Endothelial cell of umbilical vein (primary cell): ENCODE data around the gene FAM111B. TPM values are rescaled to one million over a fixed set of nuclear protein-coding genes. Genes with fewer than 3 reads are reported as not detected.

ENCODE experiments used
- BruUV-seq: library from RNA; stranded (reverse); fragments of 400-500 nt; replicated peaks from 2 replicates; lab custom pipeline; 2021; lab: Mats Ljungman, UMichigan
- CTCF ChIA-PET: fragments of 300-600, 350-600 bp; sonication (Branson Sonifier 250); formaldehyde crosslinking; loops from one replicate; lab custom pipeline; 2021; ENCODE audit warnings: antibody characterized with exemption, inconsistent platforms; lab: Charles Lee
- POLR2A ChIA-PET: fragments of 300-600, 350-600 bp; sonication (Branson Sonifier 250); formaldehyde crosslinking; loops from one replicate; lab custom pipeline; 2021; ENCODE audit warnings: antibody characterized with exemption, inconsistent platforms; lab: Charles Lee
- DNase-seq: peaks from one replicate; pipeline ENCODE4 v3.0.0-alpha.2; 2011; ENCODE audit warnings: low read depth, low spot score
- FAIRE-seq: peaks from 2 replicates; lab custom pipeline; 2011; peaks lifted over from hg19 to GRCh38; lab: Jason Lieb, UNC
- H2AFZ ChIP-seq: 2 replicates; pipeline ENCODE4 v1.6.0; 2012; ENCODE audit warnings: low read depth, low read length, control low read depth, inconsistent platforms
- H3K27ac ChIP-seq: 2 replicates; pipeline ENCODE4 v1.5.1; 2011; ENCODE audit warnings: low read depth, mild to moderate bottlenecking, control low read depth, low read length, moderate library complexity; ENCODE audit not compliant: insufficient read depth
- H3K27me3 ChIP-seq, 2 experiments: 2 replicates each; pipeline versions ENCODE4 v1.6.0 to v1.6.1; 2011; ENCODE audit warnings: low read length in 2 of 2, mixed read lengths in 1 of 2; ENCODE audit not compliant: control insufficient read depth in 2 of 2, insufficient read depth in 2 of 2
- H3K36me3 ChIP-seq, 2 experiments: 2 replicates in 1 of 2; 3 replicates in 1 of 2; pipeline ENCODE4 v1.5.1; 2011; ENCODE audit warnings: low read length in 2 of 2, mild to moderate bottlenecking in 1 of 2, moderate library complexity in 1 of 2; ENCODE audit not compliant: control insufficient read depth in 2 of 2, insufficient read depth in 2 of 2; ENCODE audit errors: extremely low read depth in 1 of 2
- H3K4me1 ChIP-seq: 3 replicates; pipeline ENCODE4 v1.5.1; 2011; ENCODE audit warnings: mild to moderate bottlenecking, low read length; ENCODE audit not compliant: control insufficient read depth, insufficient read depth; ENCODE audit errors: extremely low read depth
- H3K4me2 ChIP-seq: 2 replicates; pipeline ENCODE4 v1.6.1; 2011; ENCODE audit warnings: low read length, control low read depth, mixed read lengths; ENCODE audit not compliant: insufficient read depth
- H3K4me3 ChIP-seq, 3 experiments: fragments of 200-600 bp in 1 of 3; sonication (generic), shearing (Covaris generic) in 1 of 3; replicated peaks in 1 of 3; 2 replicates each; pipeline ENCODE4 v1.5.1; 2011 to 2016; ENCODE audit warnings: control low read depth in 3 of 3, low read length in 3 of 3, mild to moderate bottlenecking in 2 of 3, inconsistent platforms in 1 of 3, low read depth in 1 of 3, moderate library complexity in 1 of 3; ENCODE audit not compliant: insufficient read depth in 1 of 3
- H3K79me2 ChIP-seq: 2 replicates; pipeline ENCODE4 v1.6.0; 2012; ENCODE audit warnings: low read length, inconsistent platforms; ENCODE audit not compliant: control insufficient read depth, insufficient read depth
- H3K9ac ChIP-seq: replicated peaks from 2 replicates; pipeline ENCODE3; 2011; ENCODE audit warnings: low read length, control low read depth; ENCODE audit not compliant: insufficient read depth; ENCODE audit errors: extremely low read depth
- H3K9me1 ChIP-seq: replicated peaks from 3 replicates; pipeline ENCODE4 v1.6.0; 2011; ENCODE audit warnings: mild to moderate bottlenecking, low read length; ENCODE audit not compliant: control insufficient read depth, insufficient read depth; ENCODE audit errors: extremely low read depth
- H3K9me3 ChIP-seq: replicated peaks from 2 replicates; pipeline ENCODE4 v1.5.1; 2012; ENCODE audit warnings: low read length, inconsistent platforms; ENCODE audit not compliant: control insufficient read depth, insufficient read depth
- H4K20me1 ChIP-seq: replicated peaks from 2 replicates; pipeline ENCODE3; 2011; ENCODE audit warnings: mild to moderate bottlenecking, low read length; ENCODE audit not compliant: control insufficient read depth, insufficient read depth; ENCODE audit errors: extremely low read depth
- CTCF ChIP-seq, 2 donors: IDR thresholded peaks; 1 replicate in 1 of 2; 2 replicates in 1 of 2; pipeline ENCODE4 v1.5.1; 2011; ENCODE audit warnings: low read length in 2 of 2, mild to moderate bottlenecking in 2 of 2, moderate library complexity in 2 of 2, control low read depth in 1 of 2, inconsistent platforms in 1 of 2, low read depth in 1 of 2; ENCODE audit not compliant: insufficient read depth in 1 of 2; ENCODE audit errors: extremely low read depth in 1 of 2
- EZH2 ChIP-seq: IDR thresholded peaks from 2 replicates; pipeline ENCODE4 v1.6.1; 2012; ENCODE audit warnings: borderline replicate concordance, low read depth, mild to moderate bottlenecking, moderate library complexity, low read length, inconsistent platforms; ENCODE audit not compliant: severe bottlenecking
- FOS ChIP-seq: IDR thresholded peaks from 2 replicates; pipeline ENCODE4 v1.6.1; 2011; ENCODE audit warnings: mild to moderate bottlenecking, low read length, moderate library complexity, borderline replicate concordance; ENCODE audit not compliant: insufficient read depth
- GATA2 ChIP-seq: IDR thresholded peaks from 2 replicates; pipeline ENCODE4 v1.7.0; 2011; ENCODE audit warnings: low read depth, mild to moderate bottlenecking, moderate library complexity, mixed read lengths, low read length; ENCODE audit not compliant: insufficient read length, insufficient read depth
- JUN ChIP-seq: IDR thresholded peaks from 2 replicates; pipeline ENCODE4 v1.6.1; 2011; ENCODE audit warnings: borderline replicate concordance, low read depth; ENCODE audit not compliant: insufficient read length, insufficient read depth
- MAX ChIP-seq: IDR thresholded peaks from 2 replicates; pipeline ENCODE4 v1.6.1; 2011; ENCODE audit not compliant: insufficient read depth, insufficient read length
- MYC ChIP-seq: IDR thresholded peaks from one replicate; pipeline ENCODE4 v1.6.1; 2011; ENCODE audit warnings: mild to moderate bottlenecking, low read depth, low read length
- POLR2A ChIP-seq: IDR thresholded peaks from 2 replicates; pipeline ENCODE4 v1.6.1; 2012; ENCODE audit warnings: low read depth, mild to moderate bottlenecking, control low read depth, low read length
- POLR2AphosphoS5 ChIP-seq: IDR thresholded peaks from 2 replicates; pipeline ENCODE4 v1.6.1; 2012; ENCODE audit warnings: low read depth, mild to moderate bottlenecking, control low read depth, low read length, moderate library complexity; ENCODE audit not compliant: insufficient read depth
- dilution Hi-C: fragments of 300-500 bp; cut with MboI; formaldehyde crosslinking; loops from one replicate; pipeline ENCODE4 v1.15.0; 2019; ENCODE audit warnings: low sequenced_read_pairs; ENCODE audit not compliant: extremely low pct_ligation_motif_present
- intact Hi-C: fragments of 100-400 bp; cut with micrococcal nuclease; formaldehyde crosslinking; loops from one replicate; pipeline ENCODE4 v1.10.0; 2022
- polyA plus RNA-seq, 4 experiments: library from polyadenylated mRNA; depleted of rRNA in 3 of 4; stranded (reverse) in 3 of 4; unstranded in 1 of 4; fragments of >200 nt; gene quantifications; 2 replicates each; pipeline versions ENCODE4 v1.2.1 to v1.2.3, GENCODE V29; 2011 to 2012; ENCODE audit warnings: missing spikeins in 1 of 4
- total RNA-seq: library from RNA; stranded (reverse); gene quantifications from 2 replicates; pipeline ENCODE4 v1.2.3, GENCODE V29; 2021

FAM111B gene
- total and polyA plus RNA-seq, 2 donors (not counting 3 experiments of a cell fraction or from before 2014, with no cell fraction given), result 2.7 to 21.9 TPM

GRCh38 chr11:59078435-59078834 is 28.6 kb upstream of the FAM111B start:
- no TSS peak for BruUV-seq
- H3K27ac ChIP-seq, result no peak overlapping the region
- no peaks in the 10 kb centered on the region for H3K36me3 ChIP-seq
- no peaks in the 10 kb centered on the region for H3K9me1 ChIP-seq
- dilution Hi-C loops (no loop called here), intact Hi-C loops (no loop called here)
- no peak overlapping the region for H3K4me2 ChIP-seq
- ChIA-PET CTCF (interaction anchor here (2.2 to 2.4 kb wide), 2 partner anchors 20 to 79 kb away, joined by 7 to 8 read pairs; no protein-coding TSS in a partner anchor), POLR2A (no interaction called here)
- no peaks in the 10 kb centered on the region for H3K79me2 ChIP-seq
- TF ChIP-seq CTCF (IDR thresholded peaks at IDR 0.05; ENCODE audit: extremely low read depth in 1 of 2, insufficient read depth in 1 of 2, low read depth in 1 of 2, low read length in 2 of 2) (no peak), EZH2 (no peak), JUN (no peak), MAX (no peak), MYC (no peak), GATA2 (no peak), FOS (no peak), POLR2A (no peak), POLR2AphosphoS5 (no peak)
- no peak overlapping the region for H3K9ac ChIP-seq
- H3K27me3 ChIP-seq, result peaks cover 0 to 3% of the 10 kb centered on the region in 2 experiments
- H3K4me1 ChIP-seq, result no peaks in the 10 kb centered on the region
- FAIRE-seq (no peak), DNase-seq (no peak)
- no peaks in the 10 kb centered on the region for H3K9me3 ChIP-seq
- no peak overlapping the region for H2AFZ ChIP-seq
- H3K4me3 ChIP-seq, result no peak overlapping the region
- no peaks in the 10 kb centered on the region for H4K20me1 ChIP-seq
